ENCODE data around the gene ITGAE. TPM values are rescaled to one million over a fixed set of nuclear protein-coding genes. Genes with fewer than 3 reads are reported as not detected.

Gene ITGAE
- total and polyA plus RNA-seq, 8 donors, result 21.0 to 46.1 (median 41.0) TPM

- intact Hi-C loops (cut with DNase I), result no loop called here
- no peak for TF ChIP-seq CTCF (IDR thresholded peaks at IDR 0.05)
- no peak for ATAC-seq
- H3K27me3 ChIP-seq, result peaks cover 0 to 19% of the 10 kb centered on the region in 2 donors
- no peak for DNase-seq
- no peaks in the 10 kb centered on the region for H3K9me3 ChIP-seq
- no peaks in the 10 kb centered on the region for H3K36me3 ChIP-seq
- H3K27ac ChIP-seq, result no peak overlapping the region
- H3K4me1 ChIP-seq, result peaks cover 0 to 6% of the 10 kb centered on the region in 2 donors
- H3K4me3 ChIP-seq, result no peak overlapping the region
Observed at GRCh38 chr17:3750296-3750695, 50.7 kb downstream of the ITGAE start.

- no peaks in the 10 kb centered on the region for H3K4me1 ChIP-seq
- no peaks in the 10 kb centered on the region for H3K36me3 ChIP-seq
- no peak overlapping the region for H3K4me3 ChIP-seq
- H3K9me3 ChIP-seq, result no peaks in the 10 kb centered on the region
- TF ChIP-seq CTCF (IDR thresholded peaks at IDR 0.05), result no peak
- DNase-seq (no peak), ATAC-seq (no peak)
- H3K27ac ChIP-seq, result no peak overlapping the region
- intact Hi-C loops (cut with DNase I), result no loop called here
- H3K27me3 ChIP-seq, result peaks cover 0 to 8% of the 10 kb centered on the region in 2 donors
Observed at GRCh38 chr17:3748576-3748975, 52.4 kb downstream of the ITGAE start.

DNA sequence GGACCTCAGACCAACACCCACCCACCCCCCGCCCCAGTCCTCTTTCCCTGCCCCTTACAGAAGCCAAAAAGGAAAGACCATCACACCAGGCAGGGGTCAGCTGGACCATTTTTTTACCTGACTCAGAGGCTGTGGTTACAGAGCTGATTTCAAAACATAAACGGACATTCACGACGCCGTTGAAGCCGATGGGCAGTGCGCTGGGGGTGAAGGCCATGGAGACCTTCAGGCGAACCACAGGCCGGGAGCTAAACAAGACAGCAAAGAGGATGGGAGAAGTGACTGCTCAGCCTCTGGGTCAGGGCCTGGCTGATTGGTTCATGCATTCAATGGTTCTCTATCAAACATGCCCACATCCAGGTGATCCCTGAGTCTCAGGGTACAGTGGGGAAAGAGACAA, 53.2 kb downstream of the ITGAE start:
- no peak for TF ChIP-seq CTCF (IDR thresholded peaks at IDR 0.05)
- intact Hi-C loops (cut with DNase I), result no loop called here
- ATAC-seq (no peak), DNase-seq (no peak)
- Histone ChIP-seq H3K27ac (no peak overlapping the region), H3K27me3 (peaks cover 0 to 8% of the 10 kb centered on the region in 2 donors), H3K4me1 (no peaks in the 10 kb centered on the region), H3K36me3 (no peaks in the 10 kb centered on the region), H3K9me3 (no peaks in the 10 kb centered on the region), H3K4me3 (no peak overlapping the region)

GRCh38 chr17:3745071-3745470, 55.9 kb downstream of the ITGAE start:
- H3K27ac ChIP-seq, result no peak overlapping the region
- TF ChIP-seq CTCF (IDR thresholded peaks at IDR 0.05), result no peak
- no peak for ATAC-seq

DNA sequence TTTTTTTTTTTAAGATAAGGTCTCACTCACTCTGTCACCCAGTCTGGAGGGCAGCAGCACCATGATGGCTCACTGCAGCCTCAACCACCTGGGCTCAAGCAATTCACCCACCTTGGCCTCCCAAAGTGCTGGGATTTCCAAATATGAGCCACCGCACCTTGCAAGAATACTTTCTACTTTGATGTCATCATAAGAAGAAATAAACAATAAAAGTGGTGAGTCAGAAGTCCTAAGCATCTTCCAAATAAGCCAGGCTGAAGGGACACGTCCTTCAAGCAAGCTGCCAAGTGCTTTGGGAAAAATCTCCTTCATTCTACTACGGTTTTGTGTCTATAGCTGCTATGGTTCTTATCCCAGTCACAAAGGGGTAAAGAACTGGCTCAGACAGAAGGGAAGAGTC, 57.0 kb downstream of the ITGAE start:
- ATAC-seq (no peak), DNase-seq (no peak)
- Histone ChIP-seq H3K4me1 (peaks cover 0 to 3% of the 10 kb centered on the region in 2 donors), H3K27ac (no peak overlapping the region), H3K4me3 (no peak overlapping the region), H3K9me3 (no peaks in the 10 kb centered on the region), H3K27me3 (no peaks in the 10 kb centered on the region), H3K36me3 (no peaks in the 10 kb centered on the region)
- intact Hi-C loops (cut with DNase I), result no loop called here
- TF ChIP-seq CTCF (IDR thresholded peaks at IDR 0.05), result no peak

More at GRCh38 chr17:3745071-3745470, 55.9 kb downstream of the ITGAE start:
- Histone ChIP-seq H3K36me3 (no peaks in the 10 kb centered on the region), H3K9me3 (no peaks in the 10 kb centered on the region), H3K4me1 (peaks cover 0 to 3% of the 10 kb centered on the region in 2 donors), H3K27me3 (peaks cover 0 to 4% of the 10 kb centered on the region in 2 donors), H3K4me3 (no peak overlapping the region)
- intact Hi-C loops (cut with DNase I), result no loop called here
- no peak for DNase-seq
